H9 (cell line): ENCODE measurements around the gene ZCWPW1. TPM values are rescaled to one million over a fixed set of nuclear protein-coding genes. Genes with fewer than 3 reads are reported as not detected.
A peak's percentile ranks its signal among the peaks of the same experiment; 100 is the strongest.

Source experiments
- DNase-seq: peaks from one replicate; pipeline ENCODE4 v3.0.0-alpha.2; 2017
- H2AFZ ChIP-seq: one replicate; pipeline ENCODE4 v1.6.1; 2013; ENCODE audit warnings: mild to moderate bottlenecking, low read length, control low read depth, moderate library complexity
- H2AK5ac ChIP-seq: 2 replicates; pipeline ENCODE4 v1.6.1; 2013; ENCODE audit warnings: low read length, control low read depth, mixed read lengths; ENCODE audit not compliant: insufficient read length
- H2BK120ac ChIP-seq: one replicate; pipeline ENCODE4 v1.6.1; 2013; ENCODE audit warnings: low read depth, mild to moderate bottlenecking, low read length, control low read depth, inconsistent platforms; ENCODE audit not compliant: poor library complexity, severe bottlenecking
- H2BK12ac ChIP-seq: 2 replicates; pipeline ENCODE4 v1.6.1; 2013; ENCODE audit warnings: low read length, control low read depth, mixed read lengths, low read depth; ENCODE audit not compliant: insufficient read length
- H2BK15ac ChIP-seq: 2 replicates; pipeline ENCODE4 v1.6.1; 2013; ENCODE audit warnings: low read depth, low read length, control low read depth
- H2BK20ac ChIP-seq: one replicate; pipeline ENCODE4 v1.6.1; 2013; ENCODE audit warnings: low read depth, mild to moderate bottlenecking, low read length, control low read depth, inconsistent platforms; ENCODE audit not compliant: poor library complexity, severe bottlenecking
- H2BK5ac ChIP-seq: 2 replicates; pipeline ENCODE4 v1.6.1; 2013; ENCODE audit warnings: low read length, control low read depth, mixed read lengths; ENCODE audit not compliant: insufficient read length
- H3K14ac ChIP-seq: 2 replicates; pipeline ENCODE4 v1.6.1; 2013; ENCODE audit warnings: low read length, control low read depth; ENCODE audit not compliant: insufficient read depth
- H3K18ac ChIP-seq: 2 replicates; pipeline ENCODE4 v1.6.1; 2013; ENCODE audit warnings: low read depth, mild to moderate bottlenecking, mixed read lengths, low read length, control low read depth; ENCODE audit not compliant: insufficient read length
- H3K23ac ChIP-seq: 2 replicates; pipeline ENCODE4 v1.6.1; 2013; ENCODE audit warnings: low read length, control low read depth, mixed read lengths, low read depth; ENCODE audit not compliant: insufficient read length
- H3K23me2 ChIP-seq: 2 replicates; pipeline ENCODE4 v1.6.1; 2013; ENCODE audit warnings: low read depth, mild to moderate bottlenecking, mixed read lengths, low read length, control low read depth; ENCODE audit not compliant: insufficient read length, poor library complexity, severe bottlenecking
- H3K27ac ChIP-seq: 2 replicates; pipeline ENCODE4 v1.5.1; 2013; ENCODE audit warnings: low read length, control low read depth, mixed read lengths, low read depth; ENCODE audit not compliant: insufficient read length
- H3K27me3 ChIP-seq: 2 replicates; pipeline ENCODE4 v1.6.1; 2013; ENCODE audit warnings: low read length, control low read depth, inconsistent platforms; ENCODE audit not compliant: insufficient read depth
- H3K4ac ChIP-seq: 2 replicates; pipeline ENCODE4 v1.6.1; 2013; ENCODE audit warnings: low read depth, mild to moderate bottlenecking, control low read depth, inconsistent platforms, low read length, moderate library complexity
- H3K4me1 ChIP-seq: 2 replicates; pipeline ENCODE4 v1.6.1; 2013; ENCODE audit warnings: low read length, control low read depth, inconsistent platforms; ENCODE audit not compliant: insufficient read depth
- H3K4me2 ChIP-seq: 2 replicates; pipeline ENCODE4 v1.6.1; 2013; ENCODE audit warnings: low read length, control low read depth, mixed read lengths; ENCODE audit not compliant: insufficient read length, insufficient read depth
- H3K56ac ChIP-seq: 2 replicates; pipeline ENCODE4 v1.6.1; 2013; ENCODE audit warnings: low read depth, mild to moderate bottlenecking, mixed read lengths, low read length, control low read depth; ENCODE audit not compliant: insufficient read length
- H3K79me1 ChIP-seq: 2 replicates; pipeline ENCODE4 v1.6.1; 2013; ENCODE audit warnings: low read depth, mild to moderate bottlenecking, moderate library complexity, low read length, control low read depth, inconsistent platforms; ENCODE audit not compliant: insufficient read depth, poor library complexity, severe bottlenecking
- H3K79me2 ChIP-seq: 2 replicates; pipeline ENCODE4 v1.6.1; 2013; ENCODE audit warnings: low read length, control low read depth, inconsistent platforms; ENCODE audit not compliant: insufficient read depth
- H3K9ac ChIP-seq: 2 replicates; pipeline ENCODE4 v1.6.1; 2013; ENCODE audit warnings: low read length, control low read depth, mixed read lengths; ENCODE audit not compliant: insufficient read length; ENCODE audit errors: extremely low read depth
- H3K9me3 ChIP-seq: one replicate; pipeline ENCODE4 v1.6.1; 2013; ENCODE audit warnings: low read depth, low read length, inconsistent platforms; ENCODE audit not compliant: control insufficient read depth
- H3T11ph ChIP-seq: one replicate; pipeline ENCODE4 v1.6.1; 2013; ENCODE audit warnings: mild to moderate bottlenecking, low read length, control low read depth, inconsistent platforms
- H4K20me1 ChIP-seq: one replicate; pipeline ENCODE4 v1.6.1; 2013; ENCODE audit not compliant: control insufficient read depth, insufficient read length, insufficient read depth
- H4K5ac ChIP-seq: 2 replicates; pipeline ENCODE4 v1.6.1; 2013; ENCODE audit warnings: low read depth, mild to moderate bottlenecking, mixed read lengths, low read length, control low read depth; ENCODE audit not compliant: insufficient read length
- H4K8ac ChIP-seq: replicated peaks from 2 replicates; pipeline ENCODE4 v1.6.1; 2013; ENCODE audit warnings: low read length, control low read depth, mixed read lengths, low read depth; ENCODE audit not compliant: insufficient read length
- H4K91ac ChIP-seq: 2 replicates; pipeline ENCODE4 v1.6.1; 2013; ENCODE audit warnings: low read depth, mild to moderate bottlenecking, moderate library complexity, mixed read lengths, low read length, control low read depth; ENCODE audit not compliant: insufficient read length
- H3K27ac Mint-ChIP-seq, 3 experiments: 2 replicates in 2 of 3; 3 replicates in 1 of 3; pipeline ENCODE4 v1.8.0; 2020 to 2021; ENCODE audit warnings: mixed read lengths in 3 of 3, mild to moderate bottlenecking in 1 of 3, moderate library complexity in 1 of 3
- H3K27me3 Mint-ChIP-seq: 2 replicates; pipeline ENCODE4 v1.8.0; 2021; ENCODE audit warnings: low read depth, mild to moderate bottlenecking, moderate library complexity, mixed read lengths
- H3K36me3 Mint-ChIP-seq, 3 experiments: 2 replicates in 2 of 3; 3 replicates in 1 of 3; pipeline ENCODE4 v1.8.0; 2020 to 2021; ENCODE audit warnings: low read depth in 3 of 3, mixed read lengths in 3 of 3; ENCODE audit not compliant: insufficient read depth in 1 of 3
- H3K4me1 Mint-ChIP-seq, 2 experiments: 2 replicates each; pipeline ENCODE4 v1.8.0; 2020; ENCODE audit warnings: mixed read lengths in 2 of 2
- H3K4me3 Mint-ChIP-seq, 2 experiments: 2 replicates in 1 of 2; 3 replicates in 1 of 2; pipeline ENCODE4 v1.8.0; 2020 to 2021; ENCODE audit warnings: mild to moderate bottlenecking in 2 of 2, mixed read lengths in 2 of 2, moderate library complexity in 1 of 2
- H3K9me3 Mint-ChIP-seq, 2 experiments: 2 replicates in 1 of 2; 3 replicates in 1 of 2; pipeline ENCODE4 v1.8.0; 2020; ENCODE audit warnings: mild to moderate bottlenecking in 2 of 2, mixed read lengths in 2 of 2, moderate library complexity in 1 of 2
- whole genome bisulfite sequencing: extraction: QIAGEN DNeasy Blood & Tissue Kit; methylation state at CpG from one replicate; pipeline ENCODE4 v1.1.7; 2013; ENCODE audit warnings: missing lambda C conversion rate, low lambda C conversion rate, mixed read lengths; ENCODE audit not compliant: insufficient read length; ENCODE audit errors: extremely low coverage; 5-methylcytosine and 5-hydroxymethylcytosine counted together
- total RNA-seq: library from RNA; stranded (reverse); gene quantifications from 2 replicates; pipeline ENCODE4 v1.2.1, GENCODE V29; 2021
- TF ChIP-seq, protein P1 (sequence below): fragments of 200-600 bp; sonication (generic); conservative IDR thresholded peaks from 3 replicates; pipeline ENCODE4 v1.8.0; 2021; ENCODE audit warnings: antibody characterized with exemption, mild to moderate bottlenecking

ZCWPW1 gene
- total RNA-seq, 1 experiment from 2014 or later = 1.1 TPM

DNA sequence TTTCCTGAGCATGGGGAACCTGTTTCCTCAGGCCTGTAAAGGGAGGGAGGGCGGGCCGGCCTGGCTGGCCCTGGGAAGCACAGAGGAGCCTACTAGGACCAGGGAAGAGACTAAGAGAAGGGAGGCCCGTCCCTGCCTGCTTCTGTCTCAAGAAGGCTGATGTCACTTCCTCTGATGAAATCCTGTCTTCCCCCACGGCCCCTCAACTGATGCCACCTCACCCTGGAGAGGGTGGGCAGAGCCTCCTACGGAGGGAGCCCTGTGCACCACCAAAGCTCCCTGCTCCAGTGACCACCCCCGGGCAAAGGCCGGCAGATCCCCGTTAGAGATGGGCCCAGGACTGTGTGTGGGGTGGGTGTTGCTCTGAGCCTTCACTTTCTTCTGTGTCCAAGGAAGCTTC lies 56.2 kb downstream of the ZCWPW1 start:
- no peak overlapping the region for H3K56ac ChIP-seq
- TF ChIP-seq, protein P1, sequence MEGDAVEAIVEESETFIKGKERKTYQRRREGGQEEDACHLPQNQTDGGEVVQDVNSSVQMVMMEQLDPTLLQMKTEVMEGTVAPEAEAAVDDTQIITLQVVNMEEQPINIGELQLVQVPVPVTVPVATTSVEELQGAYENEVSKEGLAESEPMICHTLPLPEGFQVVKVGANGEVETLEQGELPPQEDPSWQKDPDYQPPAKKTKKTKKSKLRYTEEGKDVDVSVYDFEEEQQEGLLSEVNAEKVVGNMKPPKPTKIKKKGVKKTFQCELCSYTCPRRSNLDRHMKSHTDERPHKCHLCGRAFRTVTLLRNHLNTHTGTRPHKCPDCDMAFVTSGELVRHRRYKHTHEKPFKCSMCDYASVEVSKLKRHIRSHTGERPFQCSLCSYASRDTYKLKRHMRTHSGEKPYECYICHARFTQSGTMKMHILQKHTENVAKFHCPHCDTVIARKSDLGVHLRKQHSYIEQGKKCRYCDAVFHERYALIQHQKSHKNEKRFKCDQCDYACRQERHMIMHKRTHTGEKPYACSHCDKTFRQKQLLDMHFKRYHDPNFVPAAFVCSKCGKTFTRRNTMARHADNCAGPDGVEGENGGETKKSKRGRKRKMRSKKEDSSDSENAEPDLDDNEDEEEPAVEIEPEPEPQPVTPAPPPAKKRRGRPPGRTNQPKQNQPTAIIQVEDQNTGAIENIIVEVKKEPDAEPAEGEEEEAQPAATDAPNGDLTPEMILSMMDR = no peak
- no peak overlapping the region for H4K91ac ChIP-seq
- H3K9ac ChIP-seq = no peak overlapping the region
- peak overlapping the region in 2 of 3 experiments; percentile 53 to 55; a peak in 3 of 7 replicates for H3K27ac Mint-ChIP-seq
- H3K4me2 ChIP-seq = no peak overlapping the region
- no peak overlapping the region for H2AFZ ChIP-seq
- no peak overlapping the region for H3K18ac ChIP-seq
- no peak overlapping the region for H3K4me3 Mint-ChIP-seq
- H3K9me3 Mint-ChIP-seq = no peaks in the 10 kb centered on the region
- no peak overlapping the region for H3K4ac ChIP-seq
- no peaks in the 10 kb centered on the region for H3K79me2 ChIP-seq
- no peak overlapping the region for H2BK20ac ChIP-seq
- no peaks in the 10 kb centered on the region; the same call in 1 of the 2 replicates for H3K27me3 Mint-ChIP-seq
- no peak overlapping the region for H2BK120ac ChIP-seq
- peaks cover 39 to 59% of the 10 kb centered on the region in 2 experiments for H3K4me1 Mint-ChIP-seq
- no peaks in the 10 kb centered on the region for H3K27me3 ChIP-seq
- H4K5ac ChIP-seq = no peak overlapping the region
- H3K36me3 Mint-ChIP-seq = peaks cover 7 to 12% (median 7%) of the 10 kb centered on the region in 3 experiments; a peak in 6 of 7 replicates
- no peak overlapping the region for H3K27ac ChIP-seq
- H2BK15ac ChIP-seq = no peak overlapping the region
- H3T11ph ChIP-seq = no peak overlapping the region
- H3K14ac ChIP-seq = no peak overlapping the region
- no peaks in the 10 kb centered on the region for H3K9me3 ChIP-seq
- H4K8ac ChIP-seq = no peak overlapping the region
- H3K23me2 ChIP-seq = no peaks in the 10 kb centered on the region
- no peak overlapping the region for H2AK5ac ChIP-seq
- no peak overlapping the region for H2BK5ac ChIP-seq
- H4K20me1 ChIP-seq = no peaks in the 10 kb centered on the region
- H3K23ac ChIP-seq = no peak overlapping the region
- no peaks in the 10 kb centered on the region for H3K79me1 ChIP-seq
- DNase-seq = no peak
- no peak overlapping the region for H2BK12ac ChIP-seq
- no CpG with 5 or more reads among the region's 8 CpGs for WGBS
- H3K4me1 ChIP-seq = no peaks in the 10 kb centered on the region; the same call in 1 of the 2 replicates
